Measurements from ENCODE around the gene CBARP. TPM values are rescaled to one million over a fixed set of nuclear protein-coding genes. Genes with fewer than 3 reads are reported as not detected.

The CBARP gene
- total and polyA plus RNA-seq, 2 of the 13 experiments (the other 11 are each of a cell fraction or from before 2014, with no cell fraction given): 1.2 to 1.4 TPM

GRCh38 chr19:1265615-1266128 is 27.9 kb upstream of the CBARP start (continued):
- TF ChIP-seq, protein P1, sequence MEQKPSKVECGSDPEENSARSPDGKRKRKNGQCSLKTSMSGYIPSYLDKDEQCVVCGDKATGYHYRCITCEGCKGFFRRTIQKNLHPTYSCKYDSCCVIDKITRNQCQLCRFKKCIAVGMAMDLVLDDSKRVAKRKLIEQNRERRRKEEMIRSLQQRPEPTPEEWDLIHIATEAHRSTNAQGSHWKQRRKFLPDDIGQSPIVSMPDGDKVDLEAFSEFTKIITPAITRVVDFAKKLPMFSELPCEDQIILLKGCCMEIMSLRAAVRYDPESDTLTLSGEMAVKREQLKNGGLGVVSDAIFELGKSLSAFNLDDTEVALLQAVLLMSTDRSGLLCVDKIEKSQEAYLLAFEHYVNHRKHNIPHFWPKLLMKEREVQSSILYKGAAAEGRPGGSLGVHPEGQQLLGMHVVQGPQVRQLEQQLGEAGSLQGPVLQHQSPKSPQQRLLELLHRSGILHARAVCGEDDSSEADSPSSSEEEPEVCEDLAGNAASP (CRISPR knock-in tag; IDR thresholded peaks at IDR 0.05; ENCODE audit: borderline replicate concordance): no peak
- TF ChIP-seq MAFK (conservative IDR thresholded peaks at IDR 0.05 in 1 of 2, IDR thresholded peaks at IDR 0.05 in 1 of 2; ENCODE audit: low read length in 2 of 2) (no peak), REL (CRISPR knock-in tag; conservative IDR thresholded peaks at IDR 0.05) (no peak), ZNF296 (CRISPR knock-in tag; conservative IDR thresholded peaks at IDR 0.05) (peak; percentile 10; the same call in 1 of the 2 replicates), ZNF138 (CRISPR knock-in tag; IDR thresholded peaks at IDR 0.05; ENCODE audit: low read depth) (peak; percentile 52; the same call in 1 of the 2 replicates), ZNF317 (CRISPR knock-in tag; IDR thresholded peaks at IDR 0.05) (no peak), REPIN1 (CRISPR knock-in tag; IDR thresholded peaks at IDR 0.05; ENCODE audit: borderline replicate concordance, low read depth) (no peak), ISX (CRISPR knock-in tag; conservative IDR thresholded peaks at IDR 0.05) (no peak), KDM4B (CRISPR knock-in tag; IDR thresholded peaks at IDR 0.05) (no peak), HDAC1 (CRISPR knock-in tag; IDR thresholded peaks at IDR 0.05) (no peak), KAT8 (CRISPR knock-in tag; IDR thresholded peaks at IDR 0.05) (no peak), WIZ (CRISPR knock-in tag; IDR thresholded peaks at IDR 0.05) (no peak), SIN3A (IDR thresholded peaks at IDR 0.05; ENCODE audit: borderline replicate concordance, low read depth, low read length) (0 out of 2 replicates have a peak, but pooled peaks have one; percentile 54), KLF12 (CRISPR knock-in tag; IDR thresholded peaks at IDR 0.05; ENCODE audit: borderline replicate concordance) (no peak), ZNF264 (CRISPR knock-in tag; IDR thresholded peaks at IDR 0.05) (0 out of 2 replicates have a peak, but pooled peaks have one; percentile 3), CHCHD3 (CRISPR knock-in tag; IDR thresholded peaks at IDR 0.05) (0 out of 2 replicates have a peak, but pooled peaks have one; percentile 16), MTF2 (CRISPR knock-in tag; IDR thresholded peaks at IDR 0.05; ENCODE audit: borderline replicate concordance) (0 out of 2 replicates have a peak, but pooled peaks have one; percentile 32), ZBTB3 (CRISPR knock-in tag; IDR thresholded peaks at IDR 0.05; ENCODE audit: borderline replicate concordance, low read depth) (no peak), ZNF260 (CRISPR knock-in tag; IDR thresholded peaks at IDR 0.05; ENCODE audit: borderline replicate concordance, low read depth) (no peak), ZNF558 (CRISPR knock-in tag; IDR thresholded peaks at IDR 0.05; ENCODE audit: borderline replicate concordance) (no peak), GMEB1 (CRISPR knock-in tag; IDR thresholded peaks at IDR 0.05; ENCODE audit: borderline replicate concordance) (no peak), ZFY (CRISPR knock-in tag; IDR thresholded peaks at IDR 0.05) (no peak), TARDBP (CRISPR knock-in tag; IDR thresholded peaks at IDR 0.05) (0 out of 2 replicates have a peak, but pooled peaks have one; percentile 3), NAIF1 (CRISPR knock-in tag; IDR thresholded peaks at IDR 0.05; ENCODE audit: borderline replicate concordance) (no peak; the same call in 1 of the 2 replicates), PREB (CRISPR knock-in tag; IDR thresholded peaks at IDR 0.05) (no peak)
